Breast epithelium (tissue), 4 donors: ENCODE measurements around the gene SAFB. TPM values are rescaled to one million over a fixed set of nuclear protein-coding genes. Genes with fewer than 3 reads are reported as not detected.

ENCODE experiments used
- DNase-seq, 2 donors: peaks; one replicate each; pipeline ENCODE4 v3.0.0-alpha.2; 2019; ENCODE audit warnings: low spot score in 2 of 2
- H3K27ac ChIP-seq, 2 donors: fragments of 200-600 bp; sonication (generic) in 1 of 2; one replicate each; pipeline ENCODE4 v1.5.1; 2016 to 2019; ENCODE audit warnings: mild to moderate bottlenecking in 1 of 2
- H3K27me3 ChIP-seq, 2 donors: fragments of 200-600 bp; sonication (generic) in 1 of 2; one replicate each; pipeline versions ENCODE4 v1.5.1 to v1.6.0; 2017 to 2019; ENCODE audit warnings: control low read depth in 1 of 2, mild to moderate bottlenecking in 1 of 2
- H3K36me3 ChIP-seq: fragments of 200-600 bp; one replicate; pipeline ENCODE4 v1.5.1; 2019
- H3K4me1 ChIP-seq, 2 donors: fragments of 200-600 bp; sonication (generic); one replicate each; pipeline ENCODE4 v1.5.1; 2016 to 2019; ENCODE audit warnings: control low read depth in 1 of 2
- H3K4me3 ChIP-seq, 3 donors: fragments of 200-600 bp; sonication (generic); 1 replicate in 2 of 3; 2 replicates in 1 of 3; pipeline ENCODE4 v1.5.1; 2016 to 2019; ENCODE audit warnings: mild to moderate bottlenecking in 3 of 3, moderate library complexity in 2 of 3
- H3K9me3 ChIP-seq, 2 donors: fragments of 200-600 bp; sonication (generic) in 1 of 2; one replicate each; pipeline ENCODE4 v1.5.1; 2016 to 2019; ENCODE audit warnings: control low read depth in 1 of 2
- POLR2A ChIP-seq: fragments of 450-650 bp; IDR thresholded peaks from one replicate; pipeline ENCODE4 v1.6.1; 2016; ENCODE audit warnings: antibody characterized with exemption, mild to moderate bottlenecking, moderate library complexity
- POLR2AphosphoS5 ChIP-seq, 3 donors: sonication (generic); formaldehyde crosslinking; IDR thresholded peaks; one replicate each; pipeline ENCODE4 v1.6.1; 2017; ENCODE audit warnings: antibody characterized with exemption in 3 of 3
- intact Hi-C: fragments of 100-400 bp; cut with DNase I; formaldehyde crosslinking; loops from one replicate; pipeline ENCODE4 v1.15.1; 2023; ENCODE audit warnings: low total_unique reads
- total RNA-seq, 3 donors: library from RNA; depleted of rRNA; stranded (reverse); fragments of >200 nt; gene quantifications; one replicate each; pipeline ENCODE4 v1.1.0, GENCODE V29; 2016
- TF ChIP-seq, protein P1 (sequence below), 3 donors: fragments of 450-650 bp; IDR thresholded peaks; one replicate each; pipeline ENCODE4 v1.5.1; 2016 to 2017; ENCODE audit warnings: antibody characterized with exemption in 3 of 3, mild to moderate bottlenecking in 3 of 3, moderate library complexity in 3 of 3

SAFB gene
- total RNA-seq, 3 donors from 2014 or later: 64.2 to 112 (median 111) TPM

- intact Hi-C loops: loop anchor here (10.0 kb wide), 1 partner anchor 1050 kb away; no protein-coding TSS in a partner anchor
- H3K4me3 ChIP-seq: no peak overlapping the region
- peaks cover 10% of the 10 kb centered on the region for H3K36me3 ChIP-seq
- H3K4me1 ChIP-seq: peaks cover 7 to 8% of the 10 kb centered on the region in 2 donors
- no peak overlapping the region for H3K27ac ChIP-seq
- TF ChIP-seq POLR2A (no peak), POLR2AphosphoS5 (IDR thresholded peaks at IDR 0.05) (no peak)
- TF ChIP-seq, protein P1, sequence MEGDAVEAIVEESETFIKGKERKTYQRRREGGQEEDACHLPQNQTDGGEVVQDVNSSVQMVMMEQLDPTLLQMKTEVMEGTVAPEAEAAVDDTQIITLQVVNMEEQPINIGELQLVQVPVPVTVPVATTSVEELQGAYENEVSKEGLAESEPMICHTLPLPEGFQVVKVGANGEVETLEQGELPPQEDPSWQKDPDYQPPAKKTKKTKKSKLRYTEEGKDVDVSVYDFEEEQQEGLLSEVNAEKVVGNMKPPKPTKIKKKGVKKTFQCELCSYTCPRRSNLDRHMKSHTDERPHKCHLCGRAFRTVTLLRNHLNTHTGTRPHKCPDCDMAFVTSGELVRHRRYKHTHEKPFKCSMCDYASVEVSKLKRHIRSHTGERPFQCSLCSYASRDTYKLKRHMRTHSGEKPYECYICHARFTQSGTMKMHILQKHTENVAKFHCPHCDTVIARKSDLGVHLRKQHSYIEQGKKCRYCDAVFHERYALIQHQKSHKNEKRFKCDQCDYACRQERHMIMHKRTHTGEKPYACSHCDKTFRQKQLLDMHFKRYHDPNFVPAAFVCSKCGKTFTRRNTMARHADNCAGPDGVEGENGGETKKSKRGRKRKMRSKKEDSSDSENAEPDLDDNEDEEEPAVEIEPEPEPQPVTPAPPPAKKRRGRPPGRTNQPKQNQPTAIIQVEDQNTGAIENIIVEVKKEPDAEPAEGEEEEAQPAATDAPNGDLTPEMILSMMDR (IDR thresholded peaks at IDR 0.05): no peak
- no peak for DNase-seq
- no peaks in the 10 kb centered on the region for H3K27me3 ChIP-seq
- H3K9me3 ChIP-seq: no peaks in the 10 kb centered on the region
Measured at GRCh38 chr19:5694167-5694955, 71.5 kb downstream of the SAFB start.

DNA sequence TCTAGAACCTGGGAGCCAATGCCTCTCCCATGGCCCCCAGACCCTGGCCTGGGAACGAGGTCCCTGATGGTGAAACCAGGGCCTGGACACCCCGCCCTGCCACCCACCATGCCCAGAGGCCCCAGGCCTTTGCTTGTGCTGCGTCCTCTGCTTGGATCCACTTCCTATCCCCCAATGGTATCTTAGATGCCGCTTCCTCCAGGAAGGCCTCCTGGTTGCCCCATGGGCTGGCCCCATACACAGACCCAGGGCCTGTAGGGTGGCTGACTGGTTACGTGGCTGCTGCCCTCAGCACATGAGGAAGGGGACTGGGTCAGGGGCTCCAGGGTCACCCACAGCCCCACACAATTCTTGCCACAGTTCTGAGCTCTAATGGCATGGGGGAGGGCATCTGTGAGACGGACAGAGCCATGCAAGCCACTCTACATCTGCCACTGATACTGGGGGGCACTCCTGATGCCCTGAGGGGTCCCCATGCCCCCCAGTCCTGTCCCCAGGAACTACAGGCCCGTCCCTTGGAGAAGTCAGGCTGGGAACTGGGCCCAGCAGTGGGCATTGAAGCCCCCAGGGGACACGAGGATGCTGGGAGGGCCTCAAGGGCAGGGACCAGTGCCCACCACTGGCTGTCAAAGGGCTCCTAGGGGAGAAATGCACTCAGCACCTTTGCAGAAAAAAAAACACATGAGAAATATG, 72.2 kb downstream of the SAFB start:
- intact Hi-C loops: loop anchor here (10.0 kb wide), 1 partner anchor 1050 kb away; no protein-coding TSS in a partner anchor
- no peaks in the 10 kb centered on the region for H3K27me3 ChIP-seq
- DNase-seq: no peak
- no peak overlapping the region for H3K4me3 ChIP-seq
- peaks cover 7 to 8% of the 10 kb centered on the region in 2 donors for H3K4me1 ChIP-seq
- TF ChIP-seq POLR2A: no peak
- TF ChIP-seq, protein P1 (IDR thresholded peaks at IDR 0.05): no peak
- H3K9me3 ChIP-seq: no peaks in the 10 kb centered on the region
- peaks cover 10% of the 10 kb centered on the region for H3K36me3 ChIP-seq
- no peak overlapping the region for H3K27ac ChIP-seq

GRCh38 chr19:5695649-5696195, 72.8 kb downstream of the SAFB start:
- no peaks in the 10 kb centered on the region for H3K9me3 ChIP-seq
- H3K4me3 ChIP-seq: no peak overlapping the region
- DNase-seq: no peak
- no peak for TF ChIP-seq POLR2A
- TF ChIP-seq POLR2AphosphoS5 (IDR thresholded peaks at IDR 0.05): no peak
- TF ChIP-seq, protein P1 (IDR thresholded peaks at IDR 0.05): no peak
- H3K27ac ChIP-seq: no peak overlapping the region
- H3K36me3 ChIP-seq: peaks cover 10% of the 10 kb centered on the region
- no peaks in the 10 kb centered on the region for H3K27me3 ChIP-seq
- H3K4me1 ChIP-seq: peaks cover 7 to 8% of the 10 kb centered on the region in 2 donors
- intact Hi-C loops: loop anchor here (2.0 to 10.0 kb wide), 2 partner anchors 77 to 1049 kb away; no protein-coding TSS in a partner anchor

DNA sequence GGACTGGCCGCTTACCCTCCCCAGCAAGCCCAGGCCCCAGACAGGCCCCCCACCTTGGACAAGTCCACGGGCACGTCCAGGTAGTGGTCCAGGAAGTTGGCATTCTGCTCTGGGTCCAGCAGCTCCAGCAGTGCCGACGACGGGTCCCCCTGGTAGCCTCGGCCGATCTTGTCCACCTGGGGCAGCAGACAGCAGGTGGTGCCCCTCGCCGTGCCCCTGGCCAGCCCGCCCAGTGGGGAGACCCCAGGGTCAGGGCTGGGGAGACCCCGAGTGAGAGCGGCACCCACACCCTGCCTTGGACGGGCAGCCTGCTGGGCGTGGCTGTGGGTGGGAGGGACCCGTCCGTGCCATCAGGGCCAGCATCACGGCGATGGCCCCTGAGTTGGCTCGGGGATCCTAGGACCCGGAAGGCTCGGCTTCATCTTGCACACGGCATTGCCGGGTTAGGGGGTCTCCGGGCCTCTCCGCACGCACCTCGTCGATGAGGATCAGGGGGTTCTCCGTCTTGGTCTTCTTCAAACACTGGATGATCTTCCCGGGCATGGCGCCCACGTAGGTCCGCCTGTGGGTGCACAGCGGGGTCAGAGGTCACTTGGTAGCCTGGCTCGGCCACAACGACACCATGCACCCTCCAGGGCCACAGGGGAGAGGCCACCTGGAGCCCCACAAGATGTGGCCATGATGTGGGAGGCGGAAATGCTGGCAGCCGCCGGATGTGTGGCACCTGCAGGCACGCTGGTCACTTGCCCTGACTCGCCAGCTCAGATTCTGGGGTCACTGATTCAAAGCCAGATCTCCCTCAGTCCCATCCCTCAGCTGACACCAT, 73.5 kb downstream of the SAFB start:
- TF ChIP-seq POLR2A (no peak), POLR2AphosphoS5 (IDR thresholded peaks at IDR 0.05) (no peak)
- TF ChIP-seq, protein P1 (IDR thresholded peaks at IDR 0.05): no peak
- intact Hi-C loops: loop anchor here (2.0 to 10.0 kb wide), 2 partner anchors 78 to 1048 kb away; no protein-coding TSS in a partner anchor
- peaks cover 10% of the 10 kb centered on the region for H3K36me3 ChIP-seq

More for the DNA sequence above, 73.5 kb downstream of the SAFB start:
- no peak overlapping the region for H3K27ac ChIP-seq
- H3K9me3 ChIP-seq: no peaks in the 10 kb centered on the region
- no peak for DNase-seq
- H3K4me3 ChIP-seq: no peak overlapping the region
- H3K27me3 ChIP-seq: no peaks in the 10 kb centered on the region
- H3K4me1 ChIP-seq: peaks cover 6 to 7% of the 10 kb centered on the region in 2 donors
